Breast epithelium (tissue), 3 donors: ENCODE data around the gene DDR2.

Experiments
- POLR2A ChIP-seq: fragments of 450-650 bp; IDR thresholded peaks from one replicate; pipeline ENCODE4 v1.6.1; 2016; ENCODE audit warnings: antibody characterized with exemption, mild to moderate bottlenecking, moderate library complexity
- TF ChIP-seq, protein P1 (sequence below), 3 donors: fragments of 450-650 bp; IDR thresholded peaks; one replicate each; pipeline ENCODE4 v1.5.1; 2016 to 2017; ENCODE audit warnings: antibody characterized with exemption in 3 of 3, mild to moderate bottlenecking in 3 of 3, moderate library complexity in 3 of 3

DNA sequence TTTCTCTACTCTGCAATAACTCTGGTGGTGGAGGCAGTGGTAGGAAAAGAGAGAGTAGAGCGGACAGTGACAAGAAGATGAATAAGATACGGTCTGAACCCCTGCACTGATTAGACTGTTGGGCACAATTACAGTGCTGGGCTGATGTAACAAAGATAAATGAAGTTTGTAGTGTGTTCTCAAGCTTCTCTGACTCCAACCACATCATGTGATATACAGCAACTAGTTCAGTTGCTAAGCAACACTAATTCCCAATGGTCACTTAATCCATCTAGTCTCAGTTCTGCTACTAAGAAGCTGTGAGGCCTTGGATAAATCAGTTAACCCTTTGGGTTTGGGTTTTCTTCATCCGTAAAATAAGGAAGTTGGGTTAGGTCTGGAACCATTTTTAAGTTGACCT is 17.3 kb downstream of the DDR2 start:
- TF ChIP-seq, protein P1, sequence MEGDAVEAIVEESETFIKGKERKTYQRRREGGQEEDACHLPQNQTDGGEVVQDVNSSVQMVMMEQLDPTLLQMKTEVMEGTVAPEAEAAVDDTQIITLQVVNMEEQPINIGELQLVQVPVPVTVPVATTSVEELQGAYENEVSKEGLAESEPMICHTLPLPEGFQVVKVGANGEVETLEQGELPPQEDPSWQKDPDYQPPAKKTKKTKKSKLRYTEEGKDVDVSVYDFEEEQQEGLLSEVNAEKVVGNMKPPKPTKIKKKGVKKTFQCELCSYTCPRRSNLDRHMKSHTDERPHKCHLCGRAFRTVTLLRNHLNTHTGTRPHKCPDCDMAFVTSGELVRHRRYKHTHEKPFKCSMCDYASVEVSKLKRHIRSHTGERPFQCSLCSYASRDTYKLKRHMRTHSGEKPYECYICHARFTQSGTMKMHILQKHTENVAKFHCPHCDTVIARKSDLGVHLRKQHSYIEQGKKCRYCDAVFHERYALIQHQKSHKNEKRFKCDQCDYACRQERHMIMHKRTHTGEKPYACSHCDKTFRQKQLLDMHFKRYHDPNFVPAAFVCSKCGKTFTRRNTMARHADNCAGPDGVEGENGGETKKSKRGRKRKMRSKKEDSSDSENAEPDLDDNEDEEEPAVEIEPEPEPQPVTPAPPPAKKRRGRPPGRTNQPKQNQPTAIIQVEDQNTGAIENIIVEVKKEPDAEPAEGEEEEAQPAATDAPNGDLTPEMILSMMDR (IDR thresholded peaks at IDR 0.05) = no peak
- no peak for TF ChIP-seq POLR2A
